Endothelial cell of umbilical vein (primary cell): ENCODE measurements around the gene CDKN1A. TPM values are rescaled to one million over a fixed set of nuclear protein-coding genes. Genes with fewer than 3 reads are reported as not detected.
A peak's percentile ranks its signal among the peaks of the same experiment; 100 is the strongest.

Experiments
- BruUV-seq: library from RNA; stranded (reverse); fragments of 400-500 nt; replicated peaks from 2 replicates; lab custom pipeline; 2021; lab: Mats Ljungman, UMichigan
- CTCF ChIA-PET: fragments of 300-600, 350-600 bp; sonication (Branson Sonifier 250); formaldehyde crosslinking; loops from one replicate; lab custom pipeline; 2021; ENCODE audit warnings: antibody characterized with exemption, inconsistent platforms; lab: Charles Lee
- POLR2A ChIA-PET: fragments of 300-600, 350-600 bp; sonication (Branson Sonifier 250); formaldehyde crosslinking; loops from one replicate; lab custom pipeline; 2021; ENCODE audit warnings: antibody characterized with exemption, inconsistent platforms; lab: Charles Lee
- DNase-seq: peaks from one replicate; pipeline ENCODE4 v3.0.0-alpha.2; 2011; ENCODE audit warnings: low read depth, low spot score
- FAIRE-seq: peaks from 2 replicates; lab custom pipeline; 2011; peaks lifted over from hg19 to GRCh38; lab: Jason Lieb, UNC
- H2AFZ ChIP-seq: 2 replicates; pipeline ENCODE4 v1.6.0; 2012; ENCODE audit warnings: low read depth, low read length, control low read depth, inconsistent platforms
- H3K27ac ChIP-seq: 2 replicates; pipeline ENCODE4 v1.5.1; 2011; ENCODE audit warnings: low read depth, mild to moderate bottlenecking, control low read depth, low read length, moderate library complexity; ENCODE audit not compliant: insufficient read depth
- H3K27me3 ChIP-seq, 2 experiments: 2 replicates each; pipeline versions ENCODE4 v1.6.0 to v1.6.1; 2011; ENCODE audit warnings: low read length in 2 of 2, mixed read lengths in 1 of 2; ENCODE audit not compliant: control insufficient read depth in 2 of 2, insufficient read depth in 2 of 2
- H3K36me3 ChIP-seq, 2 experiments: 2 replicates in 1 of 2; 3 replicates in 1 of 2; pipeline ENCODE4 v1.5.1; 2011; ENCODE audit warnings: low read length in 2 of 2, mild to moderate bottlenecking in 1 of 2, moderate library complexity in 1 of 2; ENCODE audit not compliant: control insufficient read depth in 2 of 2, insufficient read depth in 2 of 2; ENCODE audit errors: extremely low read depth in 1 of 2
- H3K4me1 ChIP-seq: 3 replicates; pipeline ENCODE4 v1.5.1; 2011; ENCODE audit warnings: mild to moderate bottlenecking, low read length; ENCODE audit not compliant: control insufficient read depth, insufficient read depth; ENCODE audit errors: extremely low read depth
- H3K4me2 ChIP-seq: 2 replicates; pipeline ENCODE4 v1.6.1; 2011; ENCODE audit warnings: low read length, control low read depth, mixed read lengths; ENCODE audit not compliant: insufficient read depth
- H3K4me3 ChIP-seq, 3 experiments: fragments of 200-600 bp in 1 of 3; sonication (generic), shearing (Covaris generic) in 1 of 3; replicated peaks in 1 of 3; 2 replicates each; pipeline ENCODE4 v1.5.1; 2011 to 2016; ENCODE audit warnings: control low read depth in 3 of 3, low read length in 3 of 3, mild to moderate bottlenecking in 2 of 3, inconsistent platforms in 1 of 3, low read depth in 1 of 3, moderate library complexity in 1 of 3; ENCODE audit not compliant: insufficient read depth in 1 of 3
- H3K79me2 ChIP-seq: 2 replicates; pipeline ENCODE4 v1.6.0; 2012; ENCODE audit warnings: low read length, inconsistent platforms; ENCODE audit not compliant: control insufficient read depth, insufficient read depth
- H3K9ac ChIP-seq: replicated peaks from 2 replicates; pipeline ENCODE3; 2011; ENCODE audit warnings: low read length, control low read depth; ENCODE audit not compliant: insufficient read depth; ENCODE audit errors: extremely low read depth
- H3K9me1 ChIP-seq: replicated peaks from 3 replicates; pipeline ENCODE4 v1.6.0; 2011; ENCODE audit warnings: mild to moderate bottlenecking, low read length; ENCODE audit not compliant: control insufficient read depth, insufficient read depth; ENCODE audit errors: extremely low read depth
- H3K9me3 ChIP-seq: replicated peaks from 2 replicates; pipeline ENCODE4 v1.5.1; 2012; ENCODE audit warnings: low read length, inconsistent platforms; ENCODE audit not compliant: control insufficient read depth, insufficient read depth
- H4K20me1 ChIP-seq: replicated peaks from 2 replicates; pipeline ENCODE3; 2011; ENCODE audit warnings: mild to moderate bottlenecking, low read length; ENCODE audit not compliant: control insufficient read depth, insufficient read depth; ENCODE audit errors: extremely low read depth
- EZH2 ChIP-seq: IDR thresholded peaks from 2 replicates; pipeline ENCODE4 v1.6.1; 2012; ENCODE audit warnings: borderline replicate concordance, low read depth, mild to moderate bottlenecking, moderate library complexity, low read length, inconsistent platforms; ENCODE audit not compliant: severe bottlenecking
- FOS ChIP-seq: IDR thresholded peaks from 2 replicates; pipeline ENCODE4 v1.6.1; 2011; ENCODE audit warnings: mild to moderate bottlenecking, low read length, moderate library complexity, borderline replicate concordance; ENCODE audit not compliant: insufficient read depth
- GATA2 ChIP-seq: IDR thresholded peaks from 2 replicates; pipeline ENCODE4 v1.7.0; 2011; ENCODE audit warnings: low read depth, mild to moderate bottlenecking, moderate library complexity, mixed read lengths, low read length; ENCODE audit not compliant: insufficient read length, insufficient read depth
- JUN ChIP-seq: IDR thresholded peaks from 2 replicates; pipeline ENCODE4 v1.6.1; 2011; ENCODE audit warnings: borderline replicate concordance, low read depth; ENCODE audit not compliant: insufficient read length, insufficient read depth
- MYC ChIP-seq: IDR thresholded peaks from one replicate; pipeline ENCODE4 v1.6.1; 2011; ENCODE audit warnings: mild to moderate bottlenecking, low read depth, low read length
- POLR2A ChIP-seq: IDR thresholded peaks from 2 replicates; pipeline ENCODE4 v1.6.1; 2012; ENCODE audit warnings: low read depth, mild to moderate bottlenecking, control low read depth, low read length
- POLR2AphosphoS5 ChIP-seq: IDR thresholded peaks from 2 replicates; pipeline ENCODE4 v1.6.1; 2012; ENCODE audit warnings: low read depth, mild to moderate bottlenecking, control low read depth, low read length, moderate library complexity; ENCODE audit not compliant: insufficient read depth
- dilution Hi-C: fragments of 300-500 bp; cut with MboI; formaldehyde crosslinking; loops from one replicate; pipeline ENCODE4 v1.15.0; 2019; ENCODE audit warnings: low sequenced_read_pairs; ENCODE audit not compliant: extremely low pct_ligation_motif_present
- intact Hi-C: fragments of 100-400 bp; cut with micrococcal nuclease; formaldehyde crosslinking; loops from one replicate; pipeline ENCODE4 v1.10.0; 2022
- polyA plus RNA-seq, 4 experiments: library from polyadenylated mRNA; depleted of rRNA in 3 of 4; stranded (reverse) in 3 of 4; unstranded in 1 of 4; fragments of >200 nt; gene quantifications; 2 replicates each; pipeline versions ENCODE4 v1.2.1 to v1.2.3, GENCODE V29; 2011 to 2012; ENCODE audit warnings: missing spikeins in 1 of 4
- total RNA-seq: library from RNA; stranded (reverse); gene quantifications from 2 replicates; pipeline ENCODE4 v1.2.3, GENCODE V29; 2021
- TF ChIP-seq, protein P1 (sequence below), 2 donors: IDR thresholded peaks; 1 replicate in 1 of 2; 2 replicates in 1 of 2; pipeline ENCODE4 v1.5.1; 2011; ENCODE audit warnings: low read length in 2 of 2, mild to moderate bottlenecking in 2 of 2, moderate library complexity in 2 of 2, control low read depth in 1 of 2, inconsistent platforms in 1 of 2, low read depth in 1 of 2; ENCODE audit not compliant: insufficient read depth in 1 of 2; ENCODE audit errors: extremely low read depth in 1 of 2
- TF ChIP-seq, protein P2 (sequence below): IDR thresholded peaks from 2 replicates; pipeline ENCODE4 v1.6.1; 2011; ENCODE audit not compliant: insufficient read depth, insufficient read length

The CDKN1A gene
- total and polyA plus RNA-seq, 2 donors (not counting 3 experiments of a cell fraction or from before 2014, with no cell fraction given) = 170 to 238 TPM

DNA sequence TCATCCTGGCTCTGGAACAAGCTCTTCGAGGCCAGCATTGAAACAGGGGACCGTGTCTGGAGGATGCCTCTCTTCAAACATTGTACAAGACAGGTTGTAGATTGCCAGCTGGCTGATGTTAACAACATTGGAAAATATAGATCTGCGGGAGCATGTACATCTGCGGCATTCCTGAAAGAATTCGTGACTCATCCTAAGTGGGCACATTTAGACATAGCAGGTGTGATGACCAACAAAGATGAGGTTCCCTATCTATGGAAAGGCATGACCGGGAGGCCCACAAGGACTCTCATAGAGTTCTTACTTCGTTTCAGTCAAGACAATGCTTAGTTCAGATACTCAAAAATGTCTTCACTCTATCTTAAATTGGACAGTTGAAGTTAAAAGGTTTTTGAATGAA lies 3.6 kb upstream of the CDKN1A start:
- peaks cover 23% of the 10 kb centered on the region for H3K4me1 ChIP-seq
- DNase-seq (no peak), FAIRE-seq (peak; percentile 33)
- no peak overlapping the region for H3K4me2 ChIP-seq
- no peaks in the 10 kb centered on the region for H3K27me3 ChIP-seq
- H3K9ac ChIP-seq = no peak overlapping the region
- BruUV-seq = no TSS peak
- POLR2A ChIA-PET = no interaction called here
- H3K36me3 ChIP-seq = no peaks in the 10 kb centered on the region
- H3K9me3 ChIP-seq = no peaks in the 10 kb centered on the region
- intact Hi-C loops = loop anchor here (5.0 kb wide), 1 partner anchor 197 kb away; the partner anchor contains the start of gene PPIL1
- dilution Hi-C loops = no loop called here
- H2AFZ ChIP-seq = no peak overlapping the region
- H3K27ac ChIP-seq = no peak overlapping the region
- no peaks in the 10 kb centered on the region for H4K20me1 ChIP-seq
- no peak overlapping the region for H3K4me3 ChIP-seq
- CTCF ChIA-PET = interaction anchor here (1.3 kb wide), 1 partner anchor 46 kb away, joined by 3 read pairs; no protein-coding TSS in a partner anchor
- no peaks in the 10 kb centered on the region for H3K9me1 ChIP-seq
- peaks cover 14% of the 10 kb centered on the region for H3K79me2 ChIP-seq
- TF ChIP-seq, protein P1, sequence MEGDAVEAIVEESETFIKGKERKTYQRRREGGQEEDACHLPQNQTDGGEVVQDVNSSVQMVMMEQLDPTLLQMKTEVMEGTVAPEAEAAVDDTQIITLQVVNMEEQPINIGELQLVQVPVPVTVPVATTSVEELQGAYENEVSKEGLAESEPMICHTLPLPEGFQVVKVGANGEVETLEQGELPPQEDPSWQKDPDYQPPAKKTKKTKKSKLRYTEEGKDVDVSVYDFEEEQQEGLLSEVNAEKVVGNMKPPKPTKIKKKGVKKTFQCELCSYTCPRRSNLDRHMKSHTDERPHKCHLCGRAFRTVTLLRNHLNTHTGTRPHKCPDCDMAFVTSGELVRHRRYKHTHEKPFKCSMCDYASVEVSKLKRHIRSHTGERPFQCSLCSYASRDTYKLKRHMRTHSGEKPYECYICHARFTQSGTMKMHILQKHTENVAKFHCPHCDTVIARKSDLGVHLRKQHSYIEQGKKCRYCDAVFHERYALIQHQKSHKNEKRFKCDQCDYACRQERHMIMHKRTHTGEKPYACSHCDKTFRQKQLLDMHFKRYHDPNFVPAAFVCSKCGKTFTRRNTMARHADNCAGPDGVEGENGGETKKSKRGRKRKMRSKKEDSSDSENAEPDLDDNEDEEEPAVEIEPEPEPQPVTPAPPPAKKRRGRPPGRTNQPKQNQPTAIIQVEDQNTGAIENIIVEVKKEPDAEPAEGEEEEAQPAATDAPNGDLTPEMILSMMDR (IDR thresholded peaks at IDR 0.05; ENCODE audit: extremely low read depth in 1 of 2, insufficient read depth in 1 of 2, low read depth in 1 of 2, low read length in 2 of 2) = no peak
- no peak for TF ChIP-seq JUN
- TF ChIP-seq, protein P2, sequence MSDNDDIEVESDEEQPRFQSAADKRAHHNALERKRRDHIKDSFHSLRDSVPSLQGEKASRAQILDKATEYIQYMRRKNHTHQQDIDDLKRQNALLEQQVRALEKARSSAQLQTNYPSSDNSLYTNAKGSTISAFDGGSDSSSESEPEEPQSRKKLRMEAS = no peak
- TF ChIP-seq MYC = no peak
- no peak for TF ChIP-seq POLR2AphosphoS5
- no peak for TF ChIP-seq POLR2A
- no peak for TF ChIP-seq FOS
- no peak for TF ChIP-seq GATA2
- TF ChIP-seq EZH2 = no peak
